GM19438 (cell line): Measurements from ENCODE around the gene ADAMTS19.

Experiments used
- ATAC-seq: cut with Tn5 transposase; IDR thresholded peaks from one replicate; pipeline ENCODE4 v1.9.1; 2021; ENCODE audit warnings: low read depth; ENCODE audit not compliant: unreplicated experiment

Gene ADAMTS19

DNA sequence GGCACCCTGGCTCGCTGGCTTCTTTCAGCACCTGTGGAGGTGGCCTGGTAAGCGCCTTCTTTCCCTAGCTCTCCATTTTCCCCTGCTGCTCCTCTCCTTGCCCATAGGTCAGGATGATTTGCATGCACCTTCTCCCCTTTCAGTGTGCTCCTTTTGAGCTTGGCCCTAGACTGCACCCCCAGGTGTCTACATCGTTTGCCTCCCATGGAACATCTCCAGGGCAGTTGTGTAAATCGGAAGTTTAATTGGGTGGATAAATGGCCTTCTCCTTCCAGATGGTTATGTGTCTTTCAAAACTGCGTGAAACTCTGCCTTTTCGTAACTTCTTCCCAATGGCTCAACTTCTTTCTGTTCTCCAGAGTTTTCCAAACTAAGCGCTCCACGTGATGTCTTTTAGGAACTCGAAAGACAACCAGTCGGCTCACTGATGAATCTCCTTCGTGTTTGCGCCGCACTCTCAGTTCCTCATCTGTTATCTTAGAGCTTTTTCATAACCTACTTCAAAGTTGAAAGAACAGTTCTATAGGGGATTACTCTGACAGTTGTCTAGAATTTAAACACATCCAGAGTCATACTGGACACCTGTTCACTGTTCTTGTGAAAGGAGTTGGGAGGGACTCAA, 1.7 kb downstream of the ADAMTS19 start:
- peak; percentile 44 for ATAC-seq

DNA sequence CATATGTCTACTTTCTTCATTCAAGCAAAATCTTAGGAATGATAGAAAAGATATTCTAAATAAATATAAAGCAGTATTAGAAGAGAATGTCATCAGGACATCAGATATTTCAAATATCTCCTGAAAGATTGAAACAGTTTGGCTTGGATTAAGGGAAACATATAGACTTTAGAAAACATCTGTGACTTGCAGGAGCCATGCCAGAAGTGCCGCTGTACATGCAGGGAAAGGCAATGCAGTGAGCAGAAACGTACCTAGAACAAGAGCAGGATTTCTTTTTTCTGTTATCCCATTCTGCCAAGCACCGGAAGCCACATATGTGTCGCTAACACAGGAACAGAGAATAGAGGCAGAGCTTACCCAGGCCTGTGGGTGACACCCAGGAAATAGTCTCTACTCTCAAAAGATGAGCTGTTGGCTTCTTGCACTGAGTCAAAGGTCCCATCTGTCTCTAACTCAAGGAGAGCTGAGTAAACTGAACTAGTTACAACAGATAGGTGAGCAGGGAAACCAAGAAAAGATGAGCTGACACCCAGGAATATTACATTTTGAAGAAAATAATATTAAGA, 5.8 kb downstream of the ADAMTS19 start:
- no peak for ATAC-seq

DNA sequence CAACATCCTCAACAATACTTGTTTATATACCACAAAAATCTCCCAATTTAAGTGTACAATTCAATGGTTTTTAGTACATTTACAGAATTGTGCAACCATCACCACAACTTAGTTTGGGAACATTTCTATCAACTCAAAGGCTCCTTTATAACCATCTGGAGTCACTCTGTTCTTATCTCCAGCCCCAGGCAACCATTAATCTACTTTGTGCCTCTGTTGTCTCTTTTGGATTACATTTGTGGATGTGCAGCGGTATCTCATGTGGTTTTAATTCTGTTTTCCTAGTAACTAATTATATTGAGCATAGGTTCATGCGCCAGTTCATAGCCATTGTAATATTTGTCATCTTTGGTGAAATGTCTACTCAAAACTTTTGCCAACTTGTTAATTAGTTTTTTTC, 14.4 kb downstream of the ADAMTS19 start:
- no peak for ATAC-seq

DNA sequence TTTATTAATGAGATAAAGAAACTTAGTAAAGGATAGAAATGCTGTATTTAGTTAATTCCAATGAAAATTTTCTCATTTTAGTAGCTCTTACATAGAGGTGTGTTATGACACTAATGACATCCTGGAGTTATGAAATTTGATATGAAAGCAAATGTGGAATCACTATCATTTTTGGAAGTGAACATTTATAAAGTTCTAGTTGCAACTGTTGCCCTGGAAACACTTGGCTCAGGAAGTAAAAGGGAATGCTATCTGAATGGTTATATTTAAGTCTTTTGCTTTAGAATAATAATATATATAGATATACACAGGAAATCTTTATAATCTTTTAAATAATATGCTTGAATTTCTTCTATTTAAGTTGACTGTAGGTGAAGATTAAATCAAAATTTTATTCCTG, 16.7 kb downstream of the ADAMTS19 start:
- ATAC-seq, result no peak

DNA sequence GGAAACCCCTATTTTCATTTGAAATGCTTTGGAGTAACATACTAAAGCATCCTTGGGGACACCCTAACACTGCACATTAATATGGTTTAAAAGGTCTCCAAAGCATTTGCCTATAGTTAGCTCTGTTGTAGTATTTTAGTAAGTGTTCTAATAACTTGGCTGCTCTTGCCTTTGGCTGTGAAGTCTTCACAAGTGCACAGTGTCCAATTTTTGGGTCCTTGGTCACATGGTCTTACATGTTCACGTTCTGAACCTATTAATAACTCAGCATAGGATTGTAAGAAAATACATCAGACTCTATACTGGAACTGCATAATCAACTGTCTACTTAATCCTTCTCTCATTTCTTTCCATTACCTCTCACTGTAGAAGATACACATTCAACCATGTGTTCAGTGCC, 17.4 kb downstream of the ADAMTS19 start:
- no peak for ATAC-seq

DNA sequence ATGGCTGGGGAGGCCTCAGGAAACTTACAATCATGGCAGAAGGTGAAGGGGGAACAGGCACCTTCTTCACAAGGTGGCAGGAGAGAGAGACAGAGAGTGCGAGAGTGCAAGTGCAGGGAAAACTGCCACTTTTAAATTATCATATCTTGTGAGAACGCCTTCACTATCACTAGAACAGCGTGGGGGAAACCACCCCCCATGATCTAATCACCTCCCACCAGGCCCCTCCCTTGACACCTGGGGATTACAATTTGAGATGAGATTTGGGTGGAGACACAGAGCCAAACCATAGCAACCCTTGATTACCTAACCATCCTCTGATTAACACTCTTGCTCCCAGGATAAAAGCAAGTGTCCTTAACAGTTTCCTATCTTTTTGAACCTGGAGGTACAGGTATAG, 21.1 kb downstream of the ADAMTS19 start:
- no peak for ATAC-seq

DNA sequence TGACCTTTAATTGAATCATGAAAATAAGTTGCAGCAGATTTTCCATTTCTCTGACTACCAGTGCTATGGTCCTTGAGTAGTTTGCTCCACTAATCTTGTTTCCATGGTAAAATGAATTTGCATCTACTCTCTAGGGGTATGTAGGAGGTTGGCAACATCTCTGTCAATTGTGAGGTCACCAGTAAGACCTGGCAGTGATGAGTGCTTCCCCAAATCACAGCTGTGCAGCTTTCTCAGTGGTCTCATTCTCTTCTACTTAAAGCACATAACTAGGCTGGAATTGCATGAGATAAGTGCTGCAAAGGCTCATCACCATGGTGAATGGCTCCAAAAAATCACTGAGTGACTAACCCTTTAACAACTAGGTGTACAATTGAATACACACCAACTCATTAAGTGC, 36.3 kb downstream of the ADAMTS19 start:
- ATAC-seq, result no peak

DNA sequence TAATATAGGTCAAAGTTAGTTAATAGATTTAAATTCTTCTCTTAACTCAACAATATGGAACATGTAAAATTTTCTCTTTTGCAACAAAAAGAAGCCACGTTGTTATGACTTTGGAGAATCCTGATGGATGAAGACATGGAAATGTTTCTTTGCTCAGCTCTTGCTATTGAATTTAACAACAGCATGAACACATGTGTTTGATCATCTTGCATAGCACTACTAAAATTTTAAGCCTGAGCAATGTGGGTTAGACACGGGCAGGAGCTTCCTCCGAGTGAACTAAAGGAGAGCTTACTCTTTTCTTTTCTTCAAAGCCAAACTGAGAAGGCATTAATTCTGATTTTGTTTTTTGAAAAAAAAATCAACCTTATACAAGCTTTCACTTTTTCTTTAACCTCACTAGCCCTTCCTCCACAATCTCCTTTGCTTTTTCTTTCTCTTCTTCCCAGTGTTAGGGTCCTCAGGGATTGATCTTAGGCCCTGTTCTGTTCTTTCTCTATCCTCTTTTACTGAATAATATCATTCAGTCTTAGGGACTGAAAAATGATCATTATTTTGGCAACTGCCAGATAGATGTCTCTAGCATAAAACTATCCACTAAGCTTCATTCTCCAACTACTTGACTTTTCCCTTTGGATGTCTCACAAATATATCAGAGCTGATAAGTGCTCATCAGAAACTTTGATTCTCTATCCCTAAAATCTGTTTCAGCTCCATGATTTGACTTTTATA, 36.9 kb downstream of the ADAMTS19 start:
- ATAC-seq, result no peak

DNA sequence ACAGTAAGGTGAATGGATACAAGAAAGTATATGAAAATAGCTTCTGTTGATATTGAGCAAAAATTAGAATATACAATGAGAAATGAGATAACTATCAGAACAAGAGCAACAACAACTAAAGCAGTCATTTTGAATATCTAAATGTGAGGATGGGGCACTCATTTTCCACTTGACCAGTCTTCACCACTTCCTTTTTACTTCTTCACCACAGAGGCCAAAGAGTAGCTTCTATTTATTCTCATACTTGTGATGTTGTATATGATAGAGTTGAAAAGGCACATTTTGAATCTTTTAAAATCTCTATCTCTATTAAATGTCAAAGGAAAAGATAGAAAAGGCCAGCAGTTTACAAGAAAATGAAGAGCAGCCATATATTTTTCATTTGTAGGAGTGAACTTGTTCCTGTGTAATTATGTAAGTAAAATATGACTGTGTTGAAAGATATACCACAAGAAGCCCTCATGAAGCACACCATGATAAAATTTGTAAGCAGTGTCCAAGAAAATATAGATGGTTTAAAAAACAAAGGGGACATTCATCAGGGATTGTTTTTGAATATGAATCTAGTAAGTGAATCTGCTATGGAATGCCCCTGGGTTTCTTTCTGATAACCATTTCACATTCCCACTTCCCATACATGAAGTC, 39.2 kb downstream of the ADAMTS19 start:
- no peak for ATAC-seq

DNA sequence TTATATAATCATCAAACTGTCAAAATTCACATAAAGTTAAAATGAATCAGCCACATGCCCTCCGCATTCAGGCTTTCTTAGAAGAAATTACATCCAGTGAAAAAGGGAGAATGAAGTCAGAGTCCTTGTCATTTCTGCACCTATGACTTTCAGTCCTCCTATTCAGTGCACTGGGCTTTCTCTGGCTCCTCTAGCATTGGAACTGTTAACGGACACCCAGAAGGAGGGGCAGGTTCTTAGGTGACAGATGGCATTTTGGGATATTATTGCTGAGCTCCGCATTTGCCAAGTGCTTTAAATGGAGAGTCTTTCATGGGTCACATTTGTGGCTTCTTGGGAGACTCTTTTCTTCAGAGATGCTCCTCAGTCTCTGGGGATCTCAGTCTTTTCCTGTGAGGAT, 40.0 kb downstream of the ADAMTS19 start:
- ATAC-seq, result no peak

DNA sequence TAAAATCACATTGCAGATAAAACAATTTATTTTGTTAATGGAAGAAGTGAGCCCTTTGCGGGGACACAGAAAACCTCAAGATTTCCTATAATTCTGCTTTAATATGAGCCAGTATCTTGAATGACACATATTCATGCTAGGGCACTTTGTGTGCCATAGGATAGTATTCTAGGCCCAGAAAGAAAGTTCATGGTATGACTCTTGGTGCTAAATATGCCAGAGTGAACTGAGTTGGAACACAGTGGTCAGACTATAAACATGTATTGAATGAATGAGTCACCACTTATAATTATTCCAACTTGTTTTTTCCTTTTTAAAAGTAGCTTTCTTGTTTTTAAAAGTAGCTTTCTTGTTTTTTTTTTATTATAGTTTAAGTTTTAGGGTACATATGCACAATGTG, 46.0 kb downstream of the ADAMTS19 start:
- ATAC-seq, result no peak

DNA sequence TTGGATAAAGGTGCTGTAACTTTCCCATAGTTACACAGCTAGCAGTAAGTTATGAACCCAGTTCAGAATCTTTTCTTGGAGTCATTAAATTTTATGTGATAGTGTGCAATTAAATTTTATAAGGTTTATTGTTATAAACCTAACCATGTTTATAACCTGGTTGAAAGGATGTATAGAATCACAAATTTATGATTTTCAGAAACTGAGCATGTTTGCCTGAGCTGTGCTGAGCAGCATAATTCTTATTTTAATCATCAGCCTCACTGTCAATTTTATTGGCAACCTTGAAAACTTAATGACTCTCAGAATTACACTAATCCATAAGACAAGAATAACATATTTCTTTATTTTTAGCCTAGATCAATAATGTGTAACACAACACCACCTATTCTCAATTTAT, 46.9 kb downstream of the ADAMTS19 start:
- ATAC-seq, result no peak

DNA sequence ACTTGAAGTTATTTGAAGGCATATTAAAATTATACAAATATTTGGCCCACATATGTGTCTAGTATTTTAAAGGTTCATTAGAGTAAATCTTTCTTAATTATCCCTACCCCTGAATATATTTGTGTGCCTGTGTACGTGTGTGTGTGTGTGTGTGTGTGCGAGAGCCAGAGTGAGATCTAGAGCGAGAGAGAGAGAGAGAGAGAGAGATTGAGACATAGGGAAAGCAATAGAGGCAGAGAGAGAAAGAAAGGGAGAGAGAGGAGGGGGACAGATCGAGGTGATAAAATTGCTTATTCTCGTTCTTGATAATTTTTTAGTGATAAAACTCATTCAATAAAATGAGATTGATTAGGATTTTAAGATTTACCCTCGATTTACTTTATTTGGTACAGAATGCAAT, 47.4 kb downstream of the ADAMTS19 start:
- ATAC-seq, result no peak

DNA sequence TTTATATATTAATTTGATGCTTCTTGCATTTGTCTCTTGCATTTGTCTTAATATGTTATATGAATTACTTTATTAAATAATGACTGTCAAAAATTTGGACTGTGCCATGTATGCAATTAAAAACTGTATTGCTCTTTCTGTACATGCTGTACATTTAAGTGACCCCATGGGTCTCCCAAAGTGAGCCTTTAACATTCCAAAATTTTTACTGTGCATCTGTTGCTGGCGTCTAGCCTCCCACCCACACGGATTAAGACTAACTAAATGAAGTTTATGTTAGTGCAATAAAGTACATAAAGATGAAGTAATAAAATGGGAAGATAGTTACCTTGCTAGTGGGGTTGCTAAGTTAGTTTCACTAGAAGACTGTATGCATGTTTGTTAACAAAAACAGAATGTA, 48.5 kb downstream of the ADAMTS19 start:
- ATAC-seq, result no peak

DNA sequence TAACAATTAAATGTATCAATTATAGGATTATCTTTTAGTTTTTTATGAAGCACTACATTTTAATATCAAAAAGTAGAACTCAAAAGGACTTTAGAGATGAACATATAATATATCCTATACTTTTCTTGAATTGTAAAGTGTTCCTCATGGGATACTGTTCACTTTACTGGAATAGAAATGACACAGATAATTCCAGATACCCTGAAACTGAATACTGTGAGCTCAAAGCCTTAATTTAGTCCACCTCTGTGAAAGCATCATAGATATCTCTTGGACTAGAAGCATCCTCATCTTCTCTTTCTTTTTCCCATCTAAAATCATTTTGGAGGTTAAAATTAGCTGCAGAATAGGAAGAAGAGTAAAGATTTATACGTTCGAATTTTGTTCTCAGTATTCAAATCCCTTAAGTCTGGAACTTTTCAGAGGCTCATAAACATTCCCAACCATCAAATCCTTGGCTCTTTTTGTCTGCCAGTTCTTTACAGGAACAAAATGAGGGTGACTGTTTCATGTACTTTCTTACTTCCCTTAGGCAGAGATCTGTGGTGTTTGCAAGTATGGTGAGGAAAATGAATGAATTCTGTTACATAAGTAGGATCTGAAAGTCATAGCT, 49.4 kb downstream of the ADAMTS19 start:
- no peak for ATAC-seq

DNA sequence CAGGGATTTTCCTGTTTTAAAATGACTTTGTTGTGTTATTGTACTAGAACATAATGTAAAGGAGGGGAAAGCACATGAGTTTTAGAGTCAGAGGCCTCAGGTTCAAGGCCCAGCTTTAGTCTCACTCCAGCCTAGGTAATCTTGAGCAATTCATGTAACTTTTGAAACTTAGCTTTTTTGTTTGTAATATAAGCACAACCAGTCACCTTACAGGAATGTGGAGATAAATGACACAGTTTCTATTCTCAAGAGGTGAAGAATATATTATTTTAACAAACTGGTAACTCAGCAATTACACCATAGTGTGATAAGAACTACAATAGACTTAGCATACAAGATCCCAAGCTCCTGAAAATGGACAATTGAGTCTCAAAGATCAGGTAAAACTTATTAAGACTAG, 51.2 kb downstream of the ADAMTS19 start:
- no peak for ATAC-seq

DNA sequence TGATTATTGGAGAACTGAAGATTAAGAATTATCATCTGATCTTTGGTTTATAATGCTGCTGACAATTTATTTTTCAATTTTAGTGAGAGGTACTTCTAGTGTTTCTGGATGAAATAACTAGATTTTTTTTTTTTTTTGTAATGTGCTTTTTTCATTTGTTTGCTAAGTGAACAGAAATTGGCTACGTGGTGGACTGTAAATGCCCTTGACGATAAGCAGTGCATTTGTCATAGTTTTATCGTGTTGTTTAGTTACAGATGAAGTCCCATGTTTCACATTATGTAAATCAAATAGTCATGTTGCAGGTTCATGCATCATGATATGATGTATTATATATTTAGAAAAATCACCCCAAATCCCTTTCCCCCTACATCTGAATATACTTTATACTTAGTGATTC, 81.0 kb downstream of the ADAMTS19 start:
- no peak for ATAC-seq

DNA sequence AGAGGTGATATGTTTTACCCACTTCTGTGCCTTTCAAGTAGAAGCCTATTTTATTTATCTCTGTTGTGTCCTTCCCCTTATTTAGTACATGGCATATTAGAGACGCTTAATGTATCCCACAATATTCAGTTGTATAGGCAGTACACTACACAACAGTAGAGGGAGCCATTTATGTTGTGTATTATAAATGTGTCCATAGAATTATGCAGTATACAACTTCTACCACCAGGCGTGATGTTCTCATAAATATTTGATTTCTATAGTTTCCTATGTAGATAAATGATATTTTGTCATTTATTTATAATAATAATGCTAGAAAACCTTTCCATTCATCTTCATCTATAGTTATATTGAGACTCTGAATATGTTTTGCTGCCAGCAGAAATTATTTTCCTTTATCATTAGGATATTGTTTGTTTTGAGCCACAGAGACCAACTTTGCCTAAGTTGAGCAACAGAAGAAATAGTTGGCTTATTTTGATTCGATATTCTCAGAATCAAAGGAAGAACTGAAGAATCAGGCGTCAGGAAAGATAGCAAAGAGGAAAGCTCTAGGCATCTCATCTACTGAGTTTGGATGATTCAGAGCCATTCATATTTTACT, 81.7 kb downstream of the ADAMTS19 start:
- ATAC-seq, result peak; percentile 76

DNA sequence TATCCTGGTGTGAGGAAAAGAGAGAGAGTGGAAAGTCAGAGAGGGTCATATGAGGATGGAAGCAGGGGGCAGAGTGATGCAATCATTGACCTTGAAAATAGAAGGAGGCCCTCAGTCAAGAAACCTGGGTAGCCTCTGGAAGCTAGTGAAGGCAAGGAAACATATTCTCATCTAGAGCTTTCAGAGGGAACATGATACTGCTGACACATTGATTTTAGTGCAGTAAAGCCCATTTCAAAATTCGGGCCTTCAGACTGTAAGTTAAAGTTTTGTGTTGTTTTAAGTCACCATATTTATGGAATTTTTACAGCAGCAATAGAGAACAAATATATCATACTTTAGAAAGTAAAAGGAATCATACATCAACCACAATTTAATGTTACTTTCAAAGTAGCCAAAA, 87.0 kb downstream of the ADAMTS19 start:
- no peak for ATAC-seq

DNA sequence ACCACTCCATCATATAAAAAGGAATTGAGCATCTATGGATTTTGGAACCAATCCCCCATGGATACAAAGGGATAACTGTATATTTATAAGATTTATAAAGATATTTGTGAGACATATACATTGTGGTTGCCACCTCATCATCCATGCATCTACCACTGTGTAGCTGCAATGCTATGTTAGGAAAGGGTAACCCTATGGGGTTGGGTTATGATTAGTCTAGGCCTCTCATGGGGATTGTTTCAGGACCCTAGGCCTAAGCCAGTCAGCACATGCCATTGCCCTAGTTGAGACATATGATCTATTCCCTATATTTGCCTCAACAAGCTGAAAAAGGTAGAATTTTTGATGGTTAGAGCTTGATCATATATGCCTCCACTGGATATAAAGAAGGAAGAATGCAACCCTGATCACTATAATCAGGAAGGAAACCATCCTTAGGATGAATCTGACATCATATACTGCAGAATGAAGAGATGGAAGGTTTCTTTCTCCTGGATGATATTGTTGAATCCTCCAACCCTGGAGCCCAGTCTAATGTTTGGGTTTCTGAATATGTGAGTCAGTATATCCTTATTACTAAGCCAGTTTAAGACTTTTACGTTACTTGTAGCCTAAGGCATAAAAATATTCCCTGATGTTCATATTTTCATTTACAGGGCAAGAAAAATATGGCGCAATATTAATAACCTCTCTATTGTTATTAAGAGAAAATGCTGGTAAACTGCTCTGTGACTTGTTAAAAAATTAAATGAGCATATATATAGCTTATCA, 94.2 kb downstream of the ADAMTS19 start:
- no peak for ATAC-seq
